Activated B cell treated with CpG ODN at 0.5 μM for 24 hours (primary cell): ENCODE results near the gene NCAPH2. TPM values are rescaled to one million over a fixed set of nuclear protein-coding genes. Genes with fewer than 3 reads are reported as not detected.

ENCODE experiments used
- ATAC-seq: fragments of 200-7000 bp; cut with Tn5 transposase; one replicate; pipeline ENCODE4 v1.10.0; 2021; ENCODE audit warnings: low read depth, mild to moderate bottlenecking, moderate library complexity
- CTCF ChIA-PET: fragments of 350-600 bp; sonication (Branson Sonifier 250); formaldehyde crosslinking; loops from one replicate; lab custom pipeline; 2021; ENCODE audit warnings: antibody characterized with exemption; lab: Charles Lee
- POLR2A ChIA-PET: fragments of 350-600 bp; sonication (Branson Sonifier 250); formaldehyde crosslinking; loops from one replicate; lab custom pipeline; 2021; ENCODE audit warnings: antibody characterized with exemption; lab: Charles Lee
- DNase-seq: peaks from one replicate; pipeline ENCODE4 v3.0.0; 2022
- H3K27ac Mint-ChIP-seq: one replicate; pipeline ENCODE4 v1.8.0; 2020; ENCODE audit warnings: mixed read lengths
- H3K27me3 Mint-ChIP-seq: one replicate; pipeline ENCODE4 v1.8.0; 2021; ENCODE audit warnings: mixed read lengths
- H3K36me3 Mint-ChIP-seq: one replicate; pipeline ENCODE4 v1.8.0; 2021; ENCODE audit warnings: low read depth, mixed read lengths
- H3K4me1 Mint-ChIP-seq: one replicate; pipeline ENCODE4 v1.8.0; 2021; ENCODE audit warnings: mixed read lengths
- H3K4me3 Mint-ChIP-seq: one replicate; pipeline ENCODE4 v1.8.0; 2020; ENCODE audit warnings: mild to moderate bottlenecking, mixed read lengths
- H3K9me3 Mint-ChIP-seq: one replicate; pipeline ENCODE4 v1.8.0; 2020; ENCODE audit warnings: mixed read lengths
- intact Hi-C: fragments of 100-400 bp; cut with micrococcal nuclease; formaldehyde crosslinking; loops from one replicate; pipeline ENCODE4 v1.15.1; 2024
- total RNA-seq: library from RNA; stranded (reverse); gene quantifications from 2 replicates; pipeline ENCODE4 v1.2.3, GENCODE V29; 2022
- TF ChIP-seq, protein P1 (sequence below): fragments of 200-600 bp; IDR thresholded peaks from one replicate; pipeline ENCODE4 v1.8.0; 2022; ENCODE audit warnings: antibody characterized with exemption, mild to moderate bottlenecking

NCAPH2 gene
- total RNA-seq, 1 donor from 2014 or later = 68.2 TPM

DNA sequence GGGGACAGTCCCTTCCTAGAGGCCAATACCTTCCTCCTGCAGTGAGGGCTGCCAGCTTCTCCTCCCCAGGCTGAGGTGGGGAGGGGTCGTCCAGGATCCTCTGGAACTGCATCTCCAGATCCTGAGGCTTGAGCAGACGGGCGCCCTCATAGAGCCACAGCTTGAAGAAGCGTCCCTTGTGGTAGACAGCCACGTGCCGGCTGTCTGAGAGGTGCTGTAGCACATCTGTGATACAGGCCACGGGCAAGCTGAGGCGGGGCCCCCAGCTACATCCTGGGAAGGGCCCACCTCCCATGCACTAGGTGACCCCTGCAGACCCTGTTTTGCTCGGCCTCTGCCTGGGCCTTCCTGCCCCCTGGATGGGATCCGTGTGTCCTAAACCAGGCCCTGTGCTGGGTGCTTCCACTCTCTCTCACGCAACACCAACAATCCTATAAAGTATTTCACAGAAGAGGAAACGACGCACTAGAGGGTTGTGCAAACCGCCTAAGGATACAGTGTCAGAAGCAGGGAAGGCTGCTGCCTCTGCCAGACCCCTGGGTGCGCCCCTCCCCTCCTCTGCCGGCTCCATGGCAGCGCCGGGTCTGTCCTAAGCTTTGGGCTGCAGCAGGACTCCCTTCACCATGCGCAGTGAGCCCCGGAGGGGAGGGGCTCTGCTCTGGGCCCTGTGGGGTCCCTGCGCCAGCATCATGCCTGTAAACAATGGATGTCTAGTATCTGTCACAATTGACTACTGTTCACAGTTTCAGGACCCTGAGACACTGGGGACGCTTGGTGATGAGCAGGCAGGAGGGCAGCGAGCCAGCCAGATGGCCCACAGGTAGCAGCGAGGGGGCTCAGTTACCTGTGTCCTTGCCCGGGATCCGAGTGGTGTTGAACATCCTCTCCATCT is 65.7 kb downstream of the NCAPH2 start:
- DNase-seq = no peak
- Mint-ChIP-seq H3K4me1 (peaks cover 11% of the 10 kb centered on the region), H3K9me3 (no peaks in the 10 kb centered on the region), H3K4me3 (no peak overlapping the region), H3K36me3 (peaks cover 21% of the 10 kb centered on the region), H3K27me3 (no peaks in the 10 kb centered on the region), H3K27ac (no peak overlapping the region)
- ChIA-PET POLR2A (no interaction called here), CTCF (no interaction called here)
- TF ChIP-seq, protein P1, sequence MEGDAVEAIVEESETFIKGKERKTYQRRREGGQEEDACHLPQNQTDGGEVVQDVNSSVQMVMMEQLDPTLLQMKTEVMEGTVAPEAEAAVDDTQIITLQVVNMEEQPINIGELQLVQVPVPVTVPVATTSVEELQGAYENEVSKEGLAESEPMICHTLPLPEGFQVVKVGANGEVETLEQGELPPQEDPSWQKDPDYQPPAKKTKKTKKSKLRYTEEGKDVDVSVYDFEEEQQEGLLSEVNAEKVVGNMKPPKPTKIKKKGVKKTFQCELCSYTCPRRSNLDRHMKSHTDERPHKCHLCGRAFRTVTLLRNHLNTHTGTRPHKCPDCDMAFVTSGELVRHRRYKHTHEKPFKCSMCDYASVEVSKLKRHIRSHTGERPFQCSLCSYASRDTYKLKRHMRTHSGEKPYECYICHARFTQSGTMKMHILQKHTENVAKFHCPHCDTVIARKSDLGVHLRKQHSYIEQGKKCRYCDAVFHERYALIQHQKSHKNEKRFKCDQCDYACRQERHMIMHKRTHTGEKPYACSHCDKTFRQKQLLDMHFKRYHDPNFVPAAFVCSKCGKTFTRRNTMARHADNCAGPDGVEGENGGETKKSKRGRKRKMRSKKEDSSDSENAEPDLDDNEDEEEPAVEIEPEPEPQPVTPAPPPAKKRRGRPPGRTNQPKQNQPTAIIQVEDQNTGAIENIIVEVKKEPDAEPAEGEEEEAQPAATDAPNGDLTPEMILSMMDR = no peak
- ATAC-seq = no peak
- intact Hi-C loops = no loop called here

DNA sequence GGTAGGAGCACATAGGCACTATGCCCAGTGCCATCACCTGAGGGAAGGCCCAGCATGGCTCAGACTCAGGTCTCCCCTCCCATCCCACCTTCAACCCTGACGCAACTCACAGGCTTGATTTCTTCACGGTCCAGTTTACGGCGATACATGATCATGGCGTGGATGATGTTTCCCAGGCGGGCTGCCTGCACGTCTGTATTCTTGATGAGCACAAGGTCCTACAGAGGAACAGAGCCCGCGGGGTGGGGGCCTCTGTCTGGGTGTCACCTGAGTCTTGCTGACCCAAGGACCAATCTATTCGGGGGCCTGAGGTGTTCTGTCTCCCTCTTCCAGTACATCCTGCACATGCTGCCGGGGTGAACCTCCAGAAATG is 66.3 kb downstream of the NCAPH2 start:
- ChIA-PET CTCF (no interaction called here), POLR2A (interaction anchor here (0.6 to 0.9 kb wide), 3 partner anchors 11 to 74 kb away, joined by 3 read pairs; no protein-coding TSS in a partner anchor)
- TF ChIP-seq, protein P1 = no peak
- peaks cover 11% of the 10 kb centered on the region for H3K4me1 Mint-ChIP-seq
- ATAC-seq (no peak), DNase-seq (no peak)
- intact Hi-C loops = no loop called here
- H3K27me3 Mint-ChIP-seq = no peaks in the 10 kb centered on the region
- H3K36me3 Mint-ChIP-seq = peaks cover 17% of the 10 kb centered on the region
- no peak overlapping the region for H3K27ac Mint-ChIP-seq
- no peak overlapping the region for H3K4me3 Mint-ChIP-seq
- no peaks in the 10 kb centered on the region for H3K9me3 Mint-ChIP-seq

Other genes starting within 250 kb of the NCAPH2 start
- 4.1 and 4.4 TPM in 2 replicates for gene MAPK12, start 246.5 kb upstream of the NCAPH2 start, total RNA-seq
- 10.7 and 11.3 TPM in 2 replicates for gene MAPK11, start 237.8 kb upstream of the NCAPH2 start, total RNA-seq
- gene PLXNB2, start 200.6 kb upstream of the NCAPH2 start, total RNA-seq = 18.6 and 20.6 TPM in 2 replicates
- gene DENND6B, start 181.2 kb upstream of the NCAPH2 start, total RNA-seq = 3.2 and 5.2 TPM in 2 replicates
- gene PPP6R2, start 164.9 kb upstream of the NCAPH2 start, total RNA-seq = 64.0 and 77.3 TPM in 2 replicates
- 114 and 144 TPM in 2 replicates for gene SBF1, start 33.2 kb upstream of the NCAPH2 start, total RNA-seq
- 5.1 and 5.2 TPM in 2 replicates for gene ADM2, start 26.7 kb upstream of the NCAPH2 start, total RNA-seq
- gene MIOX, start 21.4 kb upstream of the NCAPH2 start, total RNA-seq = 0.15 and 0.22 TPM in 2 replicates
- gene LMF2, start 522 bp upstream of the NCAPH2 start, total RNA-seq = 76.6 and 81.0 TPM in 2 replicates
- gene SCO2, start 17.4 kb downstream of the NCAPH2 start, total RNA-seq = 7.1 and 11.6 TPM in 2 replicates
- 91.8 and 92.9 TPM in 2 replicates for gene TYMP, start 21.8 kb downstream of the NCAPH2 start, total RNA-seq
- gene KLHDC7B, start 37.7 kb downstream of the NCAPH2 start, total RNA-seq = 4.9 and 5.2 TPM in 2 replicates
- gene SYCE3, start 54.7 kb downstream of the NCAPH2 start, total RNA-seq = not detected in 2 replicates
- gene CPT1B, start 70.2 kb downstream of the NCAPH2 start, total RNA-seq = 32.2 and 33.5 TPM in 2 replicates
- gene CHKB, start 74.6 kb downstream of the NCAPH2 start, total RNA-seq = 138 and 158 TPM in 2 replicates
- 0.18 and 0.20 TPM in 2 replicates for gene MAPK8IP2, start 92.6 kb downstream of the NCAPH2 start, total RNA-seq
- 49.0 and 50.9 TPM in 2 replicates for gene ARSA, start 119.9 kb downstream of the NCAPH2 start, total RNA-seq
- gene SHANK3, start 164.6 kb downstream of the NCAPH2 start, total RNA-seq = not detected in 2 replicates
- not detected in 2 replicates for gene ACR, start 230.0 kb downstream of the NCAPH2 start, total RNA-seq